Measurements from ENCODE around the gene SLC15A1.

SLC15A1 gene

GRCh38 chr13:98752467-98753290 is at the start of gene SLC15A1:
Gene SLC15A1, minus strand, starts transcription at chr13:98752672. Its CDS starts 74 bp downstream, at chr13:98752598.
- DNase-seq (ENCODE audit: low read depth), result no peak

- DNase-seq (ENCODE audit: low read depth), result no peak
Measured at GRCh38 chr13:98801626-98802418, 49.4 kb upstream of the SLC15A1 start.

- no peak for DNase-seq (ENCODE audit: low read depth)
Measured at GRCh38 chr13:98800078-98800477, 47.6 kb upstream of the SLC15A1 start.

- no peak for DNase-seq (ENCODE audit: low read depth)
Measured at GRCh38 chr13:98798849-98799645, 46.6 kb upstream of the SLC15A1 start.

GRCh38 chr13:98797456-98797855 is 45.0 kb upstream of the SLC15A1 start:
- DNase-seq (ENCODE audit: low read depth), result no peak

GRCh38 chr13:98796798-98797197 is 44.3 kb upstream of the SLC15A1 start:
- DNase-seq (ENCODE audit: low read depth), result no peak

- DNase-seq (ENCODE audit: low read depth), result no peak
Measured at GRCh38 chr13:98796191-98796590, 43.7 kb upstream of the SLC15A1 start.

- DNase-seq (ENCODE audit: low read depth), result no peak
Measured at GRCh38 chr13:98795220-98795619, 42.7 kb upstream of the SLC15A1 start.

GRCh38 chr13:98794498-98794897 is 42.0 kb upstream of the SLC15A1 start:
- DNase-seq (ENCODE audit: low read depth), result no peak

- DNase-seq (ENCODE audit: low read depth), result no peak
Measured at GRCh38 chr13:98792785-98793495, 40.5 kb upstream of the SLC15A1 start.

- no peak for DNase-seq (ENCODE audit: low read depth)
Measured at GRCh38 chr13:98792321-98792720, 39.8 kb upstream of the SLC15A1 start.

- no peak for DNase-seq (ENCODE audit: low read depth)
Measured at GRCh38 chr13:98791611-98792010, 39.1 kb upstream of the SLC15A1 start.

- no peak for DNase-seq (ENCODE audit: low read depth)
Measured at GRCh38 chr13:98787996-98788395, 35.5 kb upstream of the SLC15A1 start.

- no peak for DNase-seq (ENCODE audit: low read depth)
Measured at GRCh38 chr13:98787173-98787572, 34.7 kb upstream of the SLC15A1 start.

- DNase-seq (ENCODE audit: low read depth), result no peak
Measured at GRCh38 chr13:98786023-98786422, 33.6 kb upstream of the SLC15A1 start.

GRCh38 chr13:98785405-98785804 is 32.9 kb upstream of the SLC15A1 start:
- DNase-seq (ENCODE audit: low read depth), result no peak

- no peak for DNase-seq (ENCODE audit: low read depth)
Measured at GRCh38 chr13:98784666-98785065, 32.2 kb upstream of the SLC15A1 start.

GRCh38 chr13:98783856-98784478 is 31.5 kb upstream of the SLC15A1 start:
- no peak for DNase-seq (ENCODE audit: low read depth)

- DNase-seq (ENCODE audit: low read depth), result no peak
Measured at GRCh38 chr13:98782654-98783053, 30.2 kb upstream of the SLC15A1 start.

- no peak for DNase-seq (ENCODE audit: low read depth)
Measured at GRCh38 chr13:98781905-98782304, 29.4 kb upstream of the SLC15A1 start.

- DNase-seq (ENCODE audit: low read depth), result no peak
Measured at GRCh38 chr13:98781470-98781869, 29.0 kb upstream of the SLC15A1 start.

All from stimulated activated CD4-positive, alpha-beta T cell treated with anti-CD3 and anti-CD28 coated beads, Interleukin-2, amount 100 ng/mL, for 4 hours (primary cell).